Globus pallidus (tissue), 1 donor: ENCODE measurements around the gene MRAP2.
"Not testable (repeated sequence)": the region's sequence is repeated elsewhere in the genome, so short reads cannot be mapped to it uniquely, and the experiment has no call there.

Experiments used
- DNase-seq: peaks from one replicate; pipeline ENCODE4 v3.0.0-alpha.2; 2015; ENCODE audit warnings: low spot score

Gene MRAP2

DNA sequence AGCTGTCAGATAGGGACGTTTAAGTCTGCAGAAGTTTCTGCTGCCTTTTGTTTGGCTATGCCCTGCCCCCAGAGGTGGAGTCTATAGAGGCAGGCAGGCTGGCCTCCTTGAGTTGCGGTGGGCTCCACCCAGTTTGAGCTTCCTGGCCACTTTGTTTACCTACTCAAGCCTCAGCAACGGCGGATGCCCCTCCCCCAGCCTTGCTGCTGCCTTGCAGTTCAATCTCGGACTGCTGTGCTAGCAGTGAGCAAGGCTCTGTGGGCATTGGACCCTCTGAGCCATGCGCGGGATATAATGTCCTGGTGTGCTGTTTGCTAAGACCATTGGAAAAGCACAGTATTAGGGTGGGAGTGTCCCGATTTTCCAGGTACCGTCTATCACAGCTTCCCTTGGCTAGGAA is 99.8 kb downstream of the MRAP2 start:
- not testable (repeated sequence) for DNase-seq

DNA sequence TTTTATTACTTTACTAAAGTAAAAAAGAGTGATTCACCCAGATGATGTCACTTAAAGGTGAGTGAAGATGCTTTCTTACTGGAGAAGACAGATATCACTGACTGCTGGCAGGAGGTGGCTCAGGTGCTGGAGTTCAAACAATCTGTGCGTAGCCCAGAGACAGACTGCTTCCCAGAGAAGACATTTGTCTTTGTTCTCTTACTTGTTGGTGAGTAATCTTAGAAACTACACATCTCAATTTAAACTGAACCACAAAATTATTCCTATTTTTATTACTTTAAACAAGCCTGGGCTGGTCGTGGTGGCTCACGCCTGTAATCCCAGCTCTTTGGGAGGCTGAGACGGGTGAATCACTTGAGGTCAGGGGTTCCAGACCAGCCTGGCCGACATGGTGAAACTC is 101.7 kb downstream of the MRAP2 start:
- DNase-seq, result no peak

- DNase-seq, result no peak
These were observed 102.9 kb downstream of the MRAP2 start for GRCh38 chr6:84136364-84137050.

DNA sequence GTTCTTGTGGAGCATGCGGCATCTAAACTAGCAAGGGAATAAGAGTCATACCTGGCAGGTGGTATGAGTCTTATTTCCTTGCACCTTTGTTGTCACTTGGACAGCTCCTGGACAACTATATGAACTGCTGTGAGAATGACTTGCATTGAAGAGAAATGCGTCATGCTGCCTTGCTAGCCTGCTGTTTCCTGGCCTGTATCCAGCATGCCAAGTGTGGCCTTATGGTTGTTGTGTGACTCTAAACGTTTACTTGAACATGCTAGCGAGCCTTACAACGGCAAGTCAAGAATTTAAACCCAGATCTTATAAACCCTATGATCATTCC is 103.4 kb downstream of the MRAP2 start:
- DNase-seq, result no peak

GRCh38 chr6:84137989-84138575 is 104.5 kb downstream of the MRAP2 start:
- DNase-seq, result no peak

GRCh38 chr6:84139311-84139710 is 105.7 kb downstream of the MRAP2 start:
- DNase-seq, result no peak
